Trophoblast cell (in vitro differentiated cells and primary cell): ENCODE measurements around the gene SRSF9.

Experiments
- DNase-seq, 2 donors: peaks; one replicate each; pipeline ENCODE4 v3.0.0-alpha.2; 2016
- H2AFZ ChIP-seq: 2 replicates; pipeline ENCODE4 v1.6.1; 2013; ENCODE audit warnings: low read length, moderate library complexity, mild to moderate bottlenecking; ENCODE audit not compliant: insufficient read depth, poor library complexity
- H2AK5ac ChIP-seq: 2 replicates; pipeline ENCODE4 v1.6.1; 2013; ENCODE audit warnings: mild to moderate bottlenecking, low read length
- H2BK120ac ChIP-seq: 2 replicates; pipeline ENCODE4 v1.6.1; 2013; ENCODE audit warnings: low read length, mild to moderate bottlenecking, moderate library complexity; ENCODE audit not compliant: insufficient read depth, poor library complexity
- H2BK12ac ChIP-seq: 2 replicates; pipeline ENCODE4 v1.6.1; 2013; ENCODE audit warnings: mild to moderate bottlenecking, low read length, moderate library complexity
- H2BK5ac ChIP-seq: 2 replicates; pipeline ENCODE4 v1.6.1; 2013; ENCODE audit warnings: low read length, low read depth, moderate library complexity, mild to moderate bottlenecking; ENCODE audit not compliant: poor library complexity
- H3K14ac ChIP-seq: 2 replicates; pipeline ENCODE4 v1.6.1; 2013; ENCODE audit warnings: mild to moderate bottlenecking, low read length
- H3K18ac ChIP-seq: 2 replicates; pipeline ENCODE4 v1.6.1; 2013; ENCODE audit warnings: mild to moderate bottlenecking, low read length
- H3K23ac ChIP-seq: 2 replicates; pipeline ENCODE4 v1.6.1; 2013; ENCODE audit warnings: low read length
- H3K27ac ChIP-seq: 2 replicates; pipeline ENCODE4 v1.5.1; 2013; ENCODE audit warnings: low read depth, mild to moderate bottlenecking, inconsistent platforms, low read length, moderate library complexity
- H3K27me3 ChIP-seq: 2 replicates; pipeline ENCODE4 v1.6.1; 2013; ENCODE audit warnings: inconsistent platforms, mild to moderate bottlenecking, low read length, moderate library complexity; ENCODE audit not compliant: insufficient read depth
- H3K36me3 ChIP-seq, 2 experiments: 1 replicate in 1 of 2; 2 replicates in 1 of 2; pipeline ENCODE4 v1.6.1; 2013; ENCODE audit warnings: low read length in 2 of 2, mild to moderate bottlenecking in 2 of 2, moderate library complexity in 1 of 2; ENCODE audit not compliant: insufficient read depth in 2 of 2, control insufficient read depth in 1 of 2
- H3K4ac ChIP-seq: 2 replicates; pipeline ENCODE4 v1.6.1; 2013; ENCODE audit warnings: low read depth, mild to moderate bottlenecking, low read length, moderate library complexity
- H3K4me1 ChIP-seq, 2 experiments: 1 replicate in 1 of 2; 2 replicates in 1 of 2; pipeline ENCODE4 v1.6.1; 2013; ENCODE audit warnings: low read length in 2 of 2, mild to moderate bottlenecking in 2 of 2, moderate library complexity in 1 of 2; ENCODE audit not compliant: insufficient read depth in 2 of 2, control insufficient read depth in 1 of 2
- H3K4me2 ChIP-seq: 2 replicates; pipeline ENCODE4 v1.6.1; 2013; ENCODE audit warnings: inconsistent platforms, mild to moderate bottlenecking, low read length, moderate library complexity
- H3K4me3 ChIP-seq: 2 replicates; pipeline ENCODE4 v1.5.1; 2013; ENCODE audit warnings: mild to moderate bottlenecking, low read depth, low read length, inconsistent platforms
- H3K79me1 ChIP-seq: one replicate; pipeline ENCODE4 v1.6.1; 2013; ENCODE audit warnings: low read length
- H3K79me2 ChIP-seq: 2 replicates; pipeline ENCODE4 v1.6.1; 2013; ENCODE audit warnings: low read length, mild to moderate bottlenecking; ENCODE audit not compliant: control insufficient read depth, insufficient read depth, poor library complexity
- H3K9ac ChIP-seq: 2 replicates; pipeline ENCODE4 v1.6.1; 2013; ENCODE audit warnings: mild to moderate bottlenecking, low read length
- H3K9me3 ChIP-seq: 2 replicates; pipeline ENCODE4 v1.6.1; 2013; ENCODE audit warnings: low read depth, mild to moderate bottlenecking, control low read depth, inconsistent platforms, low read length; ENCODE audit not compliant: insufficient read depth
- H4K12ac ChIP-seq: 2 replicates; pipeline ENCODE4 v1.6.1; 2013; ENCODE audit warnings: low read depth, mild to moderate bottlenecking, low read length, moderate library complexity
- H4K8ac ChIP-seq: 2 replicates; pipeline ENCODE4 v1.6.1; 2013; ENCODE audit warnings: low read depth, mild to moderate bottlenecking, low read length, moderate library complexity
- H4K91ac ChIP-seq: one replicate; pipeline ENCODE4 v1.6.1; 2013; ENCODE audit warnings: low read depth, mild to moderate bottlenecking, low read length, moderate library complexity
- WGBS: extraction: QIAGEN DNeasy Blood & Tissue Kit; methylation state at CpG from one replicate; pipeline ENCODE4 v1.1.7; 2013; ENCODE audit warnings: missing lambda C conversion rate; ENCODE audit not compliant: insufficient read length, insufficient coverage; ENCODE audit errors: extremely low coverage; 5-methylcytosine and 5-hydroxymethylcytosine counted together

Gene SRSF9

DNA sequence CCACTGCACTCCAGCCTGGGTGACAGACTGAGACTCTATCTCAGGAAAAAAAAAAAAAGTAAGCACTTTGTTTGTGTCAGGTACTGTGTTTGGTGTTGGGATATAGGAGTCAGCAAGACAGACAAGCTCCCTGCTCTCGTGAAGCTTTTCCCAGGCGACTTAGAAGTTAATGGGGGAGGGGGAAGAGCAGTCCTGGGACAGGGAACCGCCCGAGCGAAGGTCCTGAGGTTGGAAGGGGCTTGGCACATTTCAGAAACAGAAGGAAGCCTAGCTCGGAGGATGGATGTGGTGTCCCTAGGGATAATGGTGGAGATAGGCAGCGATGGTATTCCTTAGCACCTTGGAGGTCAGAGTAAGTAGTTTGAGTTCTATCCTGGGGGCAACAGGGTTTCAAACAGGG, 40.2 kb downstream of the SRSF9 start:
- Histone ChIP-seq H3K9ac (no peak overlapping the region), H2AFZ (no peak overlapping the region), H3K79me2 (no peaks in the 10 kb centered on the region), H3K23ac (no peak overlapping the region), H2BK12ac (peak overlapping the region; percentile 25), H2BK5ac (no peak overlapping the region), H3K79me1 (no peaks in the 10 kb centered on the region), H3K27ac (no peak overlapping the region), H3K9me3 (no peaks in the 10 kb centered on the region), H3K14ac (no peak overlapping the region), H3K18ac (no peak overlapping the region), H3K4me1 (peaks cover 0 to 2% of the 10 kb centered on the region in 2 experiments), H3K27me3 (no peaks in the 10 kb centered on the region), H3K4ac (no peak overlapping the region), H2BK120ac (no peak overlapping the region), H3K36me3 (no peaks in the 10 kb centered on the region), H4K12ac (no peak overlapping the region), H4K91ac (no peak overlapping the region), H2AK5ac (no peak overlapping the region), H3K4me3 (no peak overlapping the region), H3K4me2 (no peak overlapping the region), H4K8ac (no peak overlapping the region)
- no peak for DNase-seq
- WGBS = no CpG with 5 or more reads among the region's 7 CpGs

DNA sequence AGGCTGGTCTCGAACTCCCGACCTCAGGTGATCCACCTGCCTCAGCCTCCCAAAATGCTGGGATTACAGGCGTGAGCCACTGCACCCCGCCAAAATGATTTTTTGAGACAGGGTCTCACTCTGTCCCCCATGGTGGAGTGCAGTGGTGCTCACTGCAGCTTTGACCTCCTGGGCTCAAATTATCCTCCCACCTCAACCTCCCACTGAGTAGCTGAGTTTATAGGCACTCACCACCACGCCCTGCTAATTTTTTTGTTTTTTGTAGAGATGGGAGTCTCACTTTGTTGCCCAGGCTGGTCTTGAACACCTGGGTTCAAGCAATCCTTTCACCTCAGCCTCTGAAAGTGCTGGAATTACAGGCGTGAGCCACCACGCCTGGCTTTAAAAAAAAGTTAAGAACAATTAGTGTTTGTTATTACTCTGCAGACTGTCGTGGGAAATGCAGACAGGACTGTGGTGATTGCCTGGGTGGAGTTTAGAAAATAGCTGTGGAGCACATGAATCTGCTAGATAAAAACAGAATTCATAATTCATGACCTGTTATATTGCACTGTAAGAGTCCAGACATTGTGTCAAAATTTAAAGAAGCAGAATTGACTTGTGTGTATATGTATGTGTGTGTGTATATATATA, 40.8 kb downstream of the SRSF9 start:
- WGBS = no CpG with 5 or more reads among the region's 8 CpGs
- no peak overlapping the region for H2BK12ac ChIP-seq
- H4K91ac ChIP-seq = no peak overlapping the region

DNA sequence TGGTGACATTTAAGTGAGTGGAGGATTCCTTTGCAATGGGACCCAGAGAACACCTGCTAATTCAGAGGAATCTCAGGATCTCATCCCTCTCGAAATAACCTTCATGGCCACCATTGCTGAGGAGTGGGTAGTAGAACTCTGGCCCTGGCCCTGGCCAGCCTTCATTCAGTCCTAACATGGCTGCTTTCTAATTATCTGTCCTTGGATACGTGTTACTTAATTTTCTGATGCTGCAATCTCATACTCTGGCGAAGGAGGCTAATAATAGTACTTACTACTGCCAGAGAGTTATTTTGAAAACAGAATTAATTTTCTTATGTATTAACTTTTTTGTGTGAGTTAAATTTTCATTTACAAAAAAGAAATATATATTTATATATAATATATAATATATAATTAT, 43.8 kb downstream of the SRSF9 start:
- no peak overlapping the region for H2AK5ac ChIP-seq
- H3K27me3 ChIP-seq = no peaks in the 10 kb centered on the region
- H3K79me2 ChIP-seq = no peaks in the 10 kb centered on the region
- no CpG with 5 or more reads among the region's 3 CpGs for WGBS
- no peaks in the 10 kb centered on the region for H3K36me3 ChIP-seq
- no peak overlapping the region for H3K4me2 ChIP-seq
- no peak overlapping the region for H2AFZ ChIP-seq
- no peak overlapping the region for H4K12ac ChIP-seq
- H2BK120ac ChIP-seq = no peak overlapping the region
- no peaks in the 10 kb centered on the region for H3K9me3 ChIP-seq
- no peak overlapping the region for H2BK12ac ChIP-seq
- H3K4me1 ChIP-seq = peaks cover 0 to 2% of the 10 kb centered on the region in 2 experiments
- DNase-seq = no peak
- H2BK5ac ChIP-seq = no peak overlapping the region
- no peak overlapping the region for H4K8ac ChIP-seq
- peak overlapping the region; percentile 19 for H3K9ac ChIP-seq
- H3K14ac ChIP-seq = no peak overlapping the region
- no peaks in the 10 kb centered on the region for H3K79me1 ChIP-seq
- H3K18ac ChIP-seq = no peak overlapping the region
- no peak overlapping the region for H3K4ac ChIP-seq
- no peak overlapping the region for H4K91ac ChIP-seq
- no peak overlapping the region for H3K23ac ChIP-seq
- H3K4me3 ChIP-seq = no peak overlapping the region
- no peak overlapping the region for H3K27ac ChIP-seq

More for the DNA sequence above, 40.8 kb downstream of the SRSF9 start:
- Histone ChIP-seq H3K4me3 (no peak overlapping the region), H3K27me3 (no peaks in the 10 kb centered on the region), H2BK5ac (no peak overlapping the region), H4K8ac (no peak overlapping the region), H2AFZ (no peak overlapping the region), H3K4me2 (no peak overlapping the region), H3K9ac (no peak overlapping the region), H3K27ac (no peak overlapping the region), H3K9me3 (no peaks in the 10 kb centered on the region), H3K4me1 (peaks cover 0 to 2% of the 10 kb centered on the region in 2 experiments), H3K18ac (no peak overlapping the region), H4K12ac (no peak overlapping the region), H3K23ac (no peak overlapping the region), H2BK120ac (no peak overlapping the region), H3K36me3 (no peaks in the 10 kb centered on the region), H2AK5ac (no peak overlapping the region), H3K4ac (no peak overlapping the region), H3K79me2 (no peaks in the 10 kb centered on the region), H3K79me1 (no peaks in the 10 kb centered on the region), H3K14ac (no peak overlapping the region)
- DNase-seq = no peak

DNA sequence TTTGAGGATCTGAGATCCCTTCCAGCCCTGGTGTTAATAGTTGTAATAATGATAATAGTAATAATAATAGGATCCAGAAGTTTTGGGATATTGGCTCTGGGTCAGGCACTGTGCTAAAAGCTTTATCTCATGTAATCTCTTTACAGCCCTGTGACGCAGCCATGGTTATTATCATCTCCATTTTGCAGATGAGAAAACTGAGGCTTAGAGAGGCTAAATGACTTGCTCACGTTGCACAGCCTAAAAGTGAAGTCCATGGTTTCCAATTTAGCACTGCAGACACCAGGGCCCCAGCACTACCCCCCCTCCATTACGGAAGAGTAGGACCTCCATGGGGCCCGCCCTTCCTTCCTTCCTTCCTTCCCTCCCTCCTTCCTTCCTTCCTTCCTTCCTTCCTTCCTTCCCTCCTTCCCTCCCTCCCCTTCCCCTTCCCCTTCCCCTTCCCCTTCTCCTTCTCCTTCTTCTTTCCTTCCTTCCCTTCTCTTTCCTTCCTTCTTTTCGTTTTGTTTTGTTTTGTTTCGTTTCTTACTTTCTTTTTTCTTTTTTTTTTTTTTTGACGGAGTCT, 46.6 kb downstream of the SRSF9 start:
- no peak overlapping the region for H3K27ac ChIP-seq
- no peak overlapping the region for H2BK5ac ChIP-seq
- H2BK120ac ChIP-seq = no peak overlapping the region
- H4K12ac ChIP-seq = no peak overlapping the region
- no peak overlapping the region for H3K4me2 ChIP-seq
- no peak overlapping the region for H2BK12ac ChIP-seq
- H3K79me1 ChIP-seq = no peaks in the 10 kb centered on the region
- H3K9ac ChIP-seq = no peak overlapping the region
- no peak overlapping the region for H2AK5ac ChIP-seq
- no peaks in the 10 kb centered on the region for H3K27me3 ChIP-seq
- no peaks in the 10 kb centered on the region for H3K9me3 ChIP-seq
- no peaks in the 10 kb centered on the region for H3K4me1 ChIP-seq
- no peak overlapping the region for H3K23ac ChIP-seq
- H3K79me2 ChIP-seq = no peaks in the 10 kb centered on the region
- H3K4ac ChIP-seq = no peak overlapping the region
- no peak overlapping the region for H4K8ac ChIP-seq
- H3K36me3 ChIP-seq = no peaks in the 10 kb centered on the region
- H2AFZ ChIP-seq = no peak overlapping the region
- DNase-seq = no peak
- no peak overlapping the region for H3K18ac ChIP-seq
- H3K4me3 ChIP-seq = no peak overlapping the region
- H3K14ac ChIP-seq = no peak overlapping the region
- H4K91ac ChIP-seq = no peak overlapping the region
- no CpG with 5 or more reads among the region's 7 CpGs for WGBS
